ENCODE results near the gene FBXL13.

FBXL13 gene

DNA sequence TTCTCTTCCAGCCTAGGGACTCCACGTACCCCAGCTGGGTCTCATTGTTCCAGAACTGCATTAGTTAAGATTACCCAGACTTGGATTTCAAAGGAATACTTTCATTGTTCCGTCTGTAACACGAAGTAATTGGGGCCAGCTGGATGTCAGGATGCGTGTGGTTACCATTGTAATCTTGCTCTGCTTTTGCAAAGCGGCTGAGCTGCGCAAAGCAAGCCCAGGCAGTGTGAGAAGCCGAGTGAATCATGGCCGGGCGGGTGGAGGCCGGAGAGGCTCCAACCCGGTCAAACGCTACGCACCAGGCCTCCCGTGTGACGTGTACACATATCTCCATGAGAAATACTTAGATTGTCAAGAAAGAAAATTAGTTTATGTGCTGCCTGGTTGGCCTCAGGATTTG lies 140.8 kb downstream of the FBXL13 start:
- Histone ChIP-seq H3K27me3 (ENCODE audit: insufficient read depth, low read depth, severe bottlenecking) (no peaks in the 10 kb centered on the region), H3K9me3 (ENCODE audit: severe bottlenecking) (no peaks in the 10 kb centered on the region), H3K4me3 (ENCODE audit: low read depth, low read length) (no peak overlapping the region), H3K36me3 (no peaks in the 10 kb centered on the region), H3K27ac (no peak overlapping the region)
- no peak for DNase-seq
- TF ChIP-seq, protein P1, sequence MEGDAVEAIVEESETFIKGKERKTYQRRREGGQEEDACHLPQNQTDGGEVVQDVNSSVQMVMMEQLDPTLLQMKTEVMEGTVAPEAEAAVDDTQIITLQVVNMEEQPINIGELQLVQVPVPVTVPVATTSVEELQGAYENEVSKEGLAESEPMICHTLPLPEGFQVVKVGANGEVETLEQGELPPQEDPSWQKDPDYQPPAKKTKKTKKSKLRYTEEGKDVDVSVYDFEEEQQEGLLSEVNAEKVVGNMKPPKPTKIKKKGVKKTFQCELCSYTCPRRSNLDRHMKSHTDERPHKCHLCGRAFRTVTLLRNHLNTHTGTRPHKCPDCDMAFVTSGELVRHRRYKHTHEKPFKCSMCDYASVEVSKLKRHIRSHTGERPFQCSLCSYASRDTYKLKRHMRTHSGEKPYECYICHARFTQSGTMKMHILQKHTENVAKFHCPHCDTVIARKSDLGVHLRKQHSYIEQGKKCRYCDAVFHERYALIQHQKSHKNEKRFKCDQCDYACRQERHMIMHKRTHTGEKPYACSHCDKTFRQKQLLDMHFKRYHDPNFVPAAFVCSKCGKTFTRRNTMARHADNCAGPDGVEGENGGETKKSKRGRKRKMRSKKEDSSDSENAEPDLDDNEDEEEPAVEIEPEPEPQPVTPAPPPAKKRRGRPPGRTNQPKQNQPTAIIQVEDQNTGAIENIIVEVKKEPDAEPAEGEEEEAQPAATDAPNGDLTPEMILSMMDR (IDR thresholded peaks at IDR 0.05; ENCODE audit: low read depth, low read length) = no peak

DNA sequence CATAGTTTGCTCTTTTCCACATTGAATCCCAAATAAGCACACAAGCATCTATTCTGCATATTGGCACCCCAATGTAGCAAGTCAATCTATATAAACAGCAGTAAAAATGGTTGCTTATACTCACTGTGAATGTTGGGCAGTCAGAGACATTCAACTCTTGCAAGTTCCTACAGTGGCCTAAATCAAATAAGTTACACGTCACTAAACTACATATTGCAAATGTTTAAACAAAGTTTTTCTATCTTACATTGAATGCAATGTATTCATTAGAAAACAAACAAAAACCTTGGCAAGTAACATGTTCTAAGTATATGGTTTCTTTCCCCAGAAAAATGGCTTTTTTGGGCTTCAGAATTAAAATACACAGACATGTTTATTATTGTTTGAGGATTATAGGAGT lies 142.8 kb downstream of the FBXL13 start:
- no peak overlapping the region for H3K27ac ChIP-seq
- no peaks in the 10 kb centered on the region for H3K36me3 ChIP-seq
- no peaks in the 10 kb centered on the region for H3K27me3 ChIP-seq (ENCODE audit: insufficient read depth, low read depth, severe bottlenecking)
- DNase-seq = no peak
- no peak overlapping the region for H3K4me3 ChIP-seq (ENCODE audit: low read depth, low read length)
- TF ChIP-seq, protein P1 (IDR thresholded peaks at IDR 0.05; ENCODE audit: low read depth, low read length) = no peak
- no peaks in the 10 kb centered on the region for H3K9me3 ChIP-seq (ENCODE audit: severe bottlenecking)

DNA sequence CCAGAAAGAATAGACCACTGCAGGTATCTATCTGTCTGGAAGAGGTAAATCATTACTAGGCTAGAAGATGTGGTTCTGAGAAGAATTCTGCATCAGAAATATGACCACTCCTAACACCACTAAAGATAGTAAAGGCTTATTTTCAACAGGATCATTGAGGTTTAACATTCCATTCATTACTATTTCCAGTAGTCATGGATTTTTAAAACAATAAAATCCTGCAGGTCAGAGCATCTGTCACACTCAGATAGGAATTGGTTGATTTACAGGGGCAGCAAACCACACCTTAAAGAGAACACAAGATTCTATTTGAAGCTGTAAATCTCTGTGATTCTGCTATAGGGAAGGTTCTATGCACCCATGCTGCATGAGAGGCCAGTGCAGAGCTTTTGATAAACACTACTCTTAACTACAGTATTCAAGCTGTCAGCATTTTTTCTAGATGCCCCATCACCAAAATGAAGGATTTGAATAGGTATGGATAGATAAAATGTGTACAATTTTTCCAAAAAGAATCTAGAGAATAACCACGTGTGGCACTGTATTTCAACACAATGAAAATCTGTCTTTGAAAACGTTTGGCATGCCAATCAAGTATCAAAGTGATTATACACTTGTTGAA lies 147.2 kb downstream of the FBXL13 start:
- TF ChIP-seq, protein P1 (IDR thresholded peaks at IDR 0.05; ENCODE audit: low read depth, low read length) = no peak
- no peaks in the 10 kb centered on the region for H3K9me3 ChIP-seq (ENCODE audit: severe bottlenecking)
- H3K36me3 ChIP-seq = no peaks in the 10 kb centered on the region
- no peaks in the 10 kb centered on the region for H3K27me3 ChIP-seq (ENCODE audit: insufficient read depth, low read depth, severe bottlenecking)
- H3K4me3 ChIP-seq (ENCODE audit: low read depth, low read length) = no peak overlapping the region
- no peak overlapping the region for H3K27ac ChIP-seq
- DNase-seq = no peak

DNA sequence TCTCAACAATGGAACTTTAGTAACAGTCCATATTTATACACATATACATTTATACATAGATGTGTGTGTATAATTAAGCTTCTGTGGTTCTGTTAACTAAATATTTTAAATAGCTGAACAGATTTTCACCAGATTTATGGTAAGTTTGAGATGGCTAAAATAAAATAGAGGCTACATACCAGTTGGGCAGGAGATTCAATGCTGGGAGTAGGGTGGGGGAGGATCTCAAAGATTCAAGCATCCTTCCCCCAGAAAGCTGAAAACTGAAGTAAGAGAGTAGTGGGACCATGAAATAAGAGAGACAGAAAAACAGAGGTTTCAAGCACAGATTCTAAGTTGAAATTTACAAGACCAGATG lies 147.8 kb downstream of the FBXL13 start:
- Histone ChIP-seq H3K27ac (no peak overlapping the region), H3K4me3 (ENCODE audit: low read depth, low read length) (no peak overlapping the region), H3K9me3 (ENCODE audit: severe bottlenecking) (no peaks in the 10 kb centered on the region), H3K27me3 (ENCODE audit: insufficient read depth, low read depth, severe bottlenecking) (no peaks in the 10 kb centered on the region), H3K36me3 (no peaks in the 10 kb centered on the region)
- DNase-seq = no peak
- TF ChIP-seq, protein P1 (IDR thresholded peaks at IDR 0.05; ENCODE audit: low read depth, low read length) = no peak

DNA sequence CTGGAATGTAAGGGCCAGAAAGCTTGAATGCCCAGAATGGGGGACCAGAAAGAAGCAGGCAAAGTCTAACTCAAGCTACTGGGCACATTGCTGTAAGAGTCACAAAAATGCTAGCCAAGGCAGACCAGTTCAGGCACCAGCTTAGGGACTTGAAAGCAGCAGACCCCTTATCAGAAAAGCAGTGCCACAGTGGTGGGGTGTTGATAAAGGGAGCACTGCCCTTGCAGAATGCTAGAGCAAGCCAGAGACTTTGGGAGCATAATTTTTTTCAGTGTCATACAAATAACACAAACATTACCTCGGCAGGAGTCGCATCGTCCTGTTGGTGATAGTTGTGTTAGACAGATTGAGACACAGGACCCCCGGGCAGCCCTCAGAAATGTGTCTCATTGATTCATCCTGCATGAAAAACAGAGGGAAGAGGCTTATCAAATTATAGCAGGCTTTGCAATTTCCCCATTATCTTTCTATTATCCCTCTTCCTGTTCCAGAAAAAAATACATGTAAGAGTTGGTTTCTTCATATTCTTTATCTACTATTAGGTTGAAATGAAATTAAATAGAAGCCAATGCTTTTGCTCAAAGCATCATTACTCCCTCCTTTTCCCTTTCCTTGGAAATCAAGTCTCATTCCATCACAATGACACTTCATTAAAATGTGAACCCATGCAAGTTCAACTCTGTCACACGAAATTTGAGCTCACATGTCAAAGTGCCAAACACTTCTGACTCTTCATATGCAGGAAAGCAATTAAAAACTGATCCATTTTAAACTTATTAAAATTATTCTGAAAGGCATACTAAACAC lies 148.4 kb downstream of the FBXL13 start:
- Histone ChIP-seq H3K9me3 (ENCODE audit: severe bottlenecking) (no peaks in the 10 kb centered on the region), H3K36me3 (no peaks in the 10 kb centered on the region), H3K27me3 (ENCODE audit: insufficient read depth, low read depth, severe bottlenecking) (no peaks in the 10 kb centered on the region), H3K4me3 (ENCODE audit: low read depth, low read length) (no peak overlapping the region), H3K27ac (no peak overlapping the region)
- no peak for DNase-seq
- TF ChIP-seq, protein P1 (IDR thresholded peaks at IDR 0.05; ENCODE audit: low read depth, low read length) = no peak
